Measurements from ENCODE around the gene MLANA.

Gene MLANA, protein sequence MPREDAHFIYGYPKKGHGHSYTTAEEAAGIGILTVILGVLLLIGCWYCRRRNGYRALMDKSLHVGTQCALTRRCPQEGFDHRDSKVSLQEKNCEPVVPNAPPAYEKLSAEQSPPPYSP

DNA sequence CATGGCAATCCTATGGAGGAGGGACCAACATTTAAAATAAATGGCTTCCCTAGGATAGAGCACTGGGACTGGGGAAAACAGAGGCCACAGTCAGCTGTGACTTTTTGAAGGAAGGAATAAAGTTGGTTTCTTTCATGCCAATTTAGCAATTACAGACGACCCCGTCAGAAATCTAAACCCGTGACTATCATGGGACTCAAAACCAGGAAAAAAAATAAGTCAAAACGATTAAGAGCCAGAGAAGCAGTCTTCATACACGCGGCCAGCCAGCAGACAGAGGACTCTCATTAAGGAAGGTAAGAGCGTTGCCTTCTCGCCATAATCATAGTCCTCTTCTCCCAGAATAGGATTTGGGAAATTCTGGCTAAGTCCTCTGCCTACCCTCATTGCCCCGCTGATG, at the start of gene MLANA:
TSS of gene MLANA (plus strand) at position 249 of the 400 bp plus-strand sequence. CDS start 1,586 bp downstream, outside the sequence.
- no peak for DNase-seq (ENCODE audit: low read depth)
- H3K4me3 ChIP-seq (ENCODE audit: control insufficient read depth, low read depth, low read length) = no peak within 1 kb of the TSS
- TF ChIP-seq CTCF (conservative IDR thresholded peaks at IDR 0.05; ENCODE audit: control insufficient read depth, insufficient read depth, low read depth, low read length) = no peak

DNA sequence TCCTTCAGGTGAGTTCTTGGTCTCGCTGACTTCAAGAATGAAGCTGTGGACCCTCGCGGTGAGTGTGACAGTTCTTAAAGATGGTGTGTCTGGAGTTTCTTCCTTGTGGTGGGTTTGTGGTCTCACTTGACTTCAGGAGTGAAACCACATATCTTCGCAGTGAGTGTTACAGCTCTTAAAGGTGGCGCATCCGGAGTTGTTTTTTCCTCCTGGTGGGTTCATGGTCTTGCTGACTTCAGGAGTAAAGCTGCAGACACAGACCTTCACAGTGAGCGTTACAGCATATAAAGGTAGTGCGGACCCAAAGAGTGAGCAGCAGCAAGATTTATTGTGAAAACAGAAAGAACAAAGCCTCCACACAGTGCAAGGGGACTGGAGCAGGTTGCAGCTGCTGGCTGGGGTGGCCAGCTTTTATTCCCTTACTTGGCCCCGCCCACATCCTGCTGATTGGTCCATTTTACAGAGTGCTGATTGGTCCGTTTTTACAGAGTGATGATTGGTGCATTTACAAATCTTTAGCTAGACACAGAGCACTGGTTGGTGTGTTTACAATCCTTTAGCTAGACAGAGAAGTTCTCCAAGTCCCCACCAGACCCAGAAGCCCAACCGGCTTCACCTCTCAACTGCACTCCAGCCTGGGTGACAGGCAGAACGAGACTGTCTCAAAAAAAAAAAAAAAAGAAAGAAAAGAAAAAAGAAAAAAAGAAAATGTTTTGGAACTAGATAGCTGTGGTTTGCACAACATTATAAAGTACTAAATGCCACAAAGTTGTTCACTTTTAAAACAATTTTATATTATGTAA, 48.7 kb upstream of the MLANA start:
- no peak for DNase-seq (ENCODE audit: low read depth)
- TF ChIP-seq CTCF (conservative IDR thresholded peaks at IDR 0.05; ENCODE audit: control insufficient read depth, insufficient read depth, low read depth, low read length) = no peak
- H3K4me3 ChIP-seq (ENCODE audit: control insufficient read depth, low read depth, low read length) = no peak overlapping the region

- no peak overlapping the region for H3K4me3 ChIP-seq (ENCODE audit: control insufficient read depth, low read depth, low read length)
- TF ChIP-seq CTCF (conservative IDR thresholded peaks at IDR 0.05; ENCODE audit: control insufficient read depth, insufficient read depth, low read depth, low read length) = no peak
- no peak for DNase-seq (ENCODE audit: low read depth)
These were observed 47.5 kb upstream of the MLANA start for GRCh38 chr9:5842929-5843793.

GRCh38 chr9:5843794-5844471, 46.8 kb upstream of the MLANA start:
- TF ChIP-seq CTCF (conservative IDR thresholded peaks at IDR 0.05; ENCODE audit: control insufficient read depth, insufficient read depth, low read depth, low read length) = no peak
- no peak for DNase-seq (ENCODE audit: low read depth)
- H3K4me3 ChIP-seq (ENCODE audit: control insufficient read depth, low read depth, low read length) = no peak overlapping the region

GRCh38 chr9:5845157-5845531, 45.5 kb upstream of the MLANA start:
- no peak overlapping the region for H3K4me3 ChIP-seq (ENCODE audit: control insufficient read depth, low read depth, low read length)
- no peak for TF ChIP-seq CTCF (conservative IDR thresholded peaks at IDR 0.05; ENCODE audit: control insufficient read depth, insufficient read depth, low read depth, low read length)
- no peak for DNase-seq (ENCODE audit: low read depth)

DNA sequence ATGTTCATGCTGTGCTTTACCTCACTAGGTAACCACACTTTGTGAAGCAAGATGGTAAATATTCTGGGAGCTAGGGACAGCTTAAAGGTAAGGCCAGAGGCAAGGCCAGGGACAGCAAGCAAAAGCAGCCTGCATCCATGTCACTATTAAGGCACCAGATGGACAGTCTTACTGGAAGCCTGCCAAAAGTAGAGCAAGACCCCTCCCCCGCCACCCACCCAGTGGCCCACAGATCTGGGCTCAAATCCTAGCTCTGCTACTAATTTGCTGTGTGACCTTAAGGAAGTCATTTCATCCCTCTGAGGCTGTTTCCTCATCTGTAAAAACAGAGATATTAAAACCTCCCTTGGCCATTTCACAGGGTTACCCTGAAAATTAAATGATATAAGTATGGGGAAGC, 44.6 kb upstream of the MLANA start:
- no peak for TF ChIP-seq CTCF (conservative IDR thresholded peaks at IDR 0.05; ENCODE audit: control insufficient read depth, insufficient read depth, low read depth, low read length)
- DNase-seq (ENCODE audit: low read depth) = no peak
- no peak overlapping the region for H3K4me3 ChIP-seq (ENCODE audit: control insufficient read depth, low read depth, low read length)
